MCF 10A (cell line): ENCODE measurements around the gene MRPL36. TPM values are rescaled to one million over a fixed set of nuclear protein-coding genes. Genes with fewer than 3 reads are reported as not detected.

Experiments used
- BruUV-seq: library from RNA; stranded (reverse); fragments of 400-500 nt; replicated peaks from 2 replicates; lab custom pipeline; 2021; lab: Mats Ljungman, UMichigan
- CTCF ChIA-PET: fragments of 300-600 bp; sonication (Branson Sonifier 250); formaldehyde crosslinking; extraction: SDS; loops from one replicate; lab custom pipeline; 2021; ENCODE audit warnings: antibody characterized with exemption, inconsistent platforms; lab: Yijun Ruan, JAX
- POLR2A ChIA-PET: fragments of 300-600, 350-650 bp; sonication (Branson Sonifier 250); formaldehyde crosslinking; extraction: SDS; loops from one replicate; lab custom pipeline; 2020; ENCODE audit warnings: antibody characterized with exemption, inconsistent platforms; lab: Yijun Ruan, JAX
- DNase-seq: peaks from one replicate; pipeline ENCODE4 v3.0.0-alpha.2; 2018; ENCODE audit not compliant: unreplicated experiment
- H3K27ac Mint-ChIP-seq: one replicate; pipeline ENCODE4 v1.8.0; 2022; ENCODE audit warnings: mild to moderate bottlenecking, low read depth, mixed read lengths; ENCODE audit not compliant: unreplicated experiment
- H3K27me3 Mint-ChIP-seq: one replicate; pipeline ENCODE4 v1.8.0; 2022; ENCODE audit warnings: mixed read lengths; ENCODE audit not compliant: insufficient read depth, unreplicated experiment
- H3K36me3 Mint-ChIP-seq: one replicate; pipeline ENCODE4 v1.8.0; 2022; ENCODE audit warnings: mild to moderate bottlenecking, moderate library complexity, mixed read lengths; ENCODE audit not compliant: insufficient read depth, unreplicated experiment
- H3K4me1 Mint-ChIP-seq: one replicate; pipeline ENCODE4 v1.8.0; 2022; ENCODE audit warnings: mixed read lengths; ENCODE audit not compliant: insufficient read depth, unreplicated experiment
- H3K4me3 Mint-ChIP-seq: one replicate; pipeline ENCODE4 v1.8.0; 2022; ENCODE audit warnings: mild to moderate bottlenecking, moderate library complexity, mixed read lengths; ENCODE audit not compliant: unreplicated experiment
- H3K9me3 Mint-ChIP-seq: one replicate; pipeline ENCODE4 v1.8.0; 2022; ENCODE audit warnings: mixed read lengths; ENCODE audit not compliant: unreplicated experiment
- intact Hi-C: fragments of 100-400 bp; cut with micrococcal nuclease; formaldehyde crosslinking; loops from 2 replicates; pipeline ENCODE4 v1.14.1; 2022
- total RNA-seq: library from RNA; stranded (reverse); gene quantifications from 2 replicates; pipeline ENCODE4 v1.2.3, GENCODE V29; 2022
- TF ChIP-seq, protein P1 (sequence below): fragments of 200-600 bp; IDR thresholded peaks from one replicate; pipeline ENCODE4 v1.8.0; 2022; ENCODE audit warnings: antibody characterized with exemption, mild to moderate bottlenecking; ENCODE audit not compliant: unreplicated experiment

MRPL36 gene
- total RNA-seq, 1 experiment from 2014 or later, result 101 TPM

DNA sequence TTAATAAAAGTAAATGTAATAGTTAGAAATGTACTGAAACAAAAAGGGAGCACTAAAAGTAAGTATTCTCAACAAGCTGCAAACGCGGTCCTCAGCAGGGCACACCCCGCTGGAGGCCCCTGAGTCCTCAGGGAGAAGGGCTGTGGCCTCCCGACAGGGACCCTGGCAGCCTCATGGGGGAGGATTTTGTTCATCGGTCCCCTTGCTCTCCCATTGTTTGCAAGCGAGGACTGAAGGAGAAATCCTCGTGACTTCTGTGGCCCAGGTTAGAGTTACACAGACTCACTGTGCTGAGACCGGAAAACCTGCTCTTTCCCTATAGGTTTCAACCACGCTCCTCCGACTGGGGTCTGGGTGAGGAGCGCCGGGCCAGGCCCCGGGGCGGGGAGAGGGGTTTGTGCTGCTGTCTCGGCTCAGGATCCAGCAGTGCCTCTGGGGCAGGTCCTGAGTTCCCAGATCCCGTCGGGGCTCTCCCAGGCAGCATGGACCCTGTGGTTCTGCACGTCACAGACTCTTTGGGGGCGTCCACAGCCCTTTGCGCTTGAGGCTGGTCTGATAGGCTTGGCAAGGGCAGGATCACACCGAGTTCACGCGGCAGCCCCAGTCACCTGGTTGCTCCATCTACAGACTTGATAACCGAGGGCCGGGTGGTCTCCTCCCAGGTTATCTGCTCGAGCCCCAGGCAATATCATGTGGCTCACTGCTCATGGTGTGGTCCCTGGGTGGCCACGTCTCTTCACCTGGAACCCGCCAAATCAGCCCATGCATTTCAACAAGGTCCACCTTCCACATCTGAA is 38.8 kb downstream of the MRPL36 start:
- ChIA-PET POLR2A (no interaction called here), CTCF (interaction anchor here (0.5 to 1.1 kb wide), 2 partner anchors 40 to 746 kb away, joined by 3 to 8 read pairs; no protein-coding TSS in a partner anchor)
- intact Hi-C loops, result no loop called here
- Mint-ChIP-seq H3K4me3 (no peak overlapping the region), H3K36me3 (no peaks in the 10 kb centered on the region), H3K27ac (no peak overlapping the region), H3K4me1 (no peaks in the 10 kb centered on the region), H3K27me3 (peaks cover 12% of the 10 kb centered on the region), H3K9me3 (peaks cover 7% of the 10 kb centered on the region)
- no TSS peak for BruUV-seq
- TF ChIP-seq, protein P1, sequence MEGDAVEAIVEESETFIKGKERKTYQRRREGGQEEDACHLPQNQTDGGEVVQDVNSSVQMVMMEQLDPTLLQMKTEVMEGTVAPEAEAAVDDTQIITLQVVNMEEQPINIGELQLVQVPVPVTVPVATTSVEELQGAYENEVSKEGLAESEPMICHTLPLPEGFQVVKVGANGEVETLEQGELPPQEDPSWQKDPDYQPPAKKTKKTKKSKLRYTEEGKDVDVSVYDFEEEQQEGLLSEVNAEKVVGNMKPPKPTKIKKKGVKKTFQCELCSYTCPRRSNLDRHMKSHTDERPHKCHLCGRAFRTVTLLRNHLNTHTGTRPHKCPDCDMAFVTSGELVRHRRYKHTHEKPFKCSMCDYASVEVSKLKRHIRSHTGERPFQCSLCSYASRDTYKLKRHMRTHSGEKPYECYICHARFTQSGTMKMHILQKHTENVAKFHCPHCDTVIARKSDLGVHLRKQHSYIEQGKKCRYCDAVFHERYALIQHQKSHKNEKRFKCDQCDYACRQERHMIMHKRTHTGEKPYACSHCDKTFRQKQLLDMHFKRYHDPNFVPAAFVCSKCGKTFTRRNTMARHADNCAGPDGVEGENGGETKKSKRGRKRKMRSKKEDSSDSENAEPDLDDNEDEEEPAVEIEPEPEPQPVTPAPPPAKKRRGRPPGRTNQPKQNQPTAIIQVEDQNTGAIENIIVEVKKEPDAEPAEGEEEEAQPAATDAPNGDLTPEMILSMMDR, result no peak
- DNase-seq, result no peak

DNA sequence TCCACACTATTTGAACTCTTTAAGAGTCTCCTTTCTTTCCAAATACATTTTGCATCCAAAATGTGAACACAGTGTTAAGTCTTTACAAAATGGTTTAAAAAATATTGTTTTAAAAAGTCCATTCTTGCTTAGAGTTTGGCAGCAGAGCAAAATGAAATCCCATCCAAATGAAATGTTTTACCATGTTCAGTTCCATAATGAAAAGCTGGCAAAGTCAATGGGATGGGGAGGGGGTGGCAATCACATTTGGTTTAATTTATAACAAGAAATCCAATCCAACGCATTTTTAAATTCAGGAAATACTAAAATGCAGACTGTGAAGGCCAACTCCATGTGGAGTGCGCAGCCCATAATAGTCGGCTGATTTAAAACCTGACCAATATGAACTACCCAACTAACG is 39.4 kb downstream of the MRPL36 start:
- intact Hi-C loops, result no loop called here
- Mint-ChIP-seq H3K27me3 (peaks cover 12% of the 10 kb centered on the region), H3K4me1 (no peaks in the 10 kb centered on the region), H3K9me3 (peaks cover 7% of the 10 kb centered on the region), H3K4me3 (no peak overlapping the region), H3K27ac (no peak overlapping the region), H3K36me3 (no peaks in the 10 kb centered on the region)
- CTCF ChIA-PET, result interaction anchor here (0.5 kb wide), 1 partner anchor 746 kb away, joined by 3 read pairs; no protein-coding TSS in a partner anchor
- TF ChIP-seq, protein P1, result no peak
- POLR2A ChIA-PET, result no interaction called here
- no TSS peak for BruUV-seq
- DNase-seq, result no peak

DNA sequence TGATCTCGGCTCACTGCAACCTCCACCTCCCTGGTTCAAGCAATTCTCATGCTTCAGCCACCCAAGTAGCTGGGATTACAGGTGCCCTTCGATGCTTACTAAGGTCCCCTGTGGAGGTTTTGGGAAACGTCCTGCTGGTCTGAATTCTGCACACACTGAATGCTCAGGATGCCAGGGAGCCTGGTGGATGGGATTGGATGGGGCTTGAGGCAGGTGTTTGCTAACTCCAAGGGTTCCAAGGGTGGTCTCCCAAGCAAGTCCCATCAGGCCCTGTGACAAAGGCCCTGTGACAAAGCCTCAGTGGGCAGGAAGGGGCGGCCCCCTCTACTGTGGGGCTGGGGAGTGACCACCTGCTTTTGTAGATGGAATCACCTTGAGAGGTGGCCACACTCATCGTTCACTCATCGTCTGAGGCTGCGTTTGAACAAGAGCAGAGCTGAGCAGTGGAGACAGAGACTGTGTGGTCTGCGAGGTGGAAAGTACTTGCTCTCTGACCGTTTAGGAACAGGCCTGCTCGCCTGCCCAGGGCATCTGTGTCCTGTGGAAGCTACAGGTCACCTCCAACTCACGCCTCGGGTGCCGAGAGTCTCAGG is 40.2 kb downstream of the MRPL36 start:
- no peak for DNase-seq
- H3K27me3 Mint-ChIP-seq, result peaks cover 17% of the 10 kb centered on the region
- BruUV-seq, result no TSS peak
- CTCF ChIA-PET, result no interaction called here
- H3K36me3 Mint-ChIP-seq, result no peaks in the 10 kb centered on the region
- intact Hi-C loops, result no loop called here
- TF ChIP-seq, protein P1, result no peak
- no peaks in the 10 kb centered on the region for H3K4me1 Mint-ChIP-seq
- H3K27ac Mint-ChIP-seq, result no peak overlapping the region
- no peak overlapping the region for H3K4me3 Mint-ChIP-seq
- H3K9me3 Mint-ChIP-seq, result peaks cover 7% of the 10 kb centered on the region
- POLR2A ChIA-PET, result no interaction called here

DNA sequence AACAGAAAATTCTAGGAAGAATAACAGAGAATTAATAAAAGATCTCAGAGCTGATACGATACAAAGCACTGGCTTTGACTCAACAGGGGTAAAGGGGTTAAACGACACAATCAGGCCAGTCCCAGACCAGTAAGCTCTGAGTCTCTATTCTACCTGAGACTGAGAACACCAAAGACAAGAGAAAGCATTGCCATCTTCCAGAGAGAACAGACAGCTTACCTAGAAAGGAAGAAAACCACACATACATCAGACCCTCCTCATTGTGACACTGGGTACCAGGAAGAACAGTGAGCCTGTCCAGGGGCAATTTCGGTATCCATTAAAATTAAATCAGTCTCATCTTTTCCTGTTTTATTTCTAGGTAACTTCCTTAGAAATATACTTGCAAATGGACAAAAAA is 41.1 kb downstream of the MRPL36 start:
- no peaks in the 10 kb centered on the region for H3K4me1 Mint-ChIP-seq
- peaks cover 21% of the 10 kb centered on the region for H3K27me3 Mint-ChIP-seq
- H3K9me3 Mint-ChIP-seq, result peaks cover 7% of the 10 kb centered on the region
- no peak overlapping the region for H3K4me3 Mint-ChIP-seq
- H3K36me3 Mint-ChIP-seq, result no peaks in the 10 kb centered on the region
- no peak for DNase-seq
- intact Hi-C loops, result no loop called here
- CTCF ChIA-PET, result interaction anchor here (0.6 kb wide), 2 partner anchors 393 to 1039 kb away, joined by 3 to 4 read pairs; no protein-coding TSS in a partner anchor
- no peak overlapping the region for H3K27ac Mint-ChIP-seq
- TF ChIP-seq, protein P1, result no peak
- no TSS peak for BruUV-seq
- POLR2A ChIA-PET, result no interaction called here
